Caco-2 (cell line): ENCODE measurements around the gene NUDT16L1. TPM values are rescaled to one million over a fixed set of nuclear protein-coding genes. Genes with fewer than 3 reads are reported as not detected.

ENCODE experiments used
- BruUV-seq: library from RNA; stranded (reverse); fragments of 400-500 nt; replicated peaks from 2 replicates; lab custom pipeline; 2021; lab: Mats Ljungman, UMichigan
- CTCF ChIA-PET: fragments of 300-600 bp; sonication (Branson Sonifier 250); formaldehyde crosslinking; loops from one replicate; lab custom pipeline; 2022; ENCODE audit warnings: antibody characterized with exemption; lab: Charles Lee
- POLR2A ChIA-PET: fragments of 300-600 bp; sonication (Branson Sonifier 250); formaldehyde crosslinking; loops from one replicate; lab custom pipeline; 2022; ENCODE audit warnings: antibody characterized with exemption; lab: Charles Lee
- DNase-seq, 2 experiments: peaks; one replicate each; pipeline versions ENCODE4 v3.0.0 to v3.0.0-alpha.2; 2020 to 2022
- H3K27me3 ChIP-seq: replicated peaks from 2 replicates; pipeline ENCODE4 v1.6.0; 2011; ENCODE audit warnings: low read length; ENCODE audit not compliant: control insufficient read depth, insufficient read depth
- H3K36me3 ChIP-seq: 2 replicates; pipeline ENCODE4 v1.5.1; 2011; ENCODE audit warnings: low read length; ENCODE audit not compliant: control insufficient read depth, insufficient read depth
- H3K4me1 ChIP-seq: fragments of 250-450 bp; sonication (Bioruptor Pico); 2 replicates; pipeline ENCODE4 v1.5.1; 2020; ENCODE audit warnings: mild to moderate bottlenecking
- H3K4me3 ChIP-seq: 2 replicates; pipeline ENCODE4 v1.5.1; 2011; ENCODE audit warnings: low read depth, mild to moderate bottlenecking, control low read depth, low read length
- H3K9me3 ChIP-seq: fragments of 250-450 bp; sonication (Bioruptor Pico); 2 replicates; pipeline ENCODE4 v1.5.1; 2020; ENCODE audit warnings: mild to moderate bottlenecking, moderate library complexity
- H3K27ac Mint-ChIP-seq: one replicate; pipeline ENCODE4 v1.8.0; 2022; ENCODE audit warnings: mixed read lengths; ENCODE audit not compliant: unreplicated experiment
- H3K27me3 Mint-ChIP-seq: one replicate; pipeline ENCODE4 v1.8.0; 2022; ENCODE audit warnings: mixed read lengths; ENCODE audit not compliant: insufficient read depth, unreplicated experiment
- H3K36me3 Mint-ChIP-seq: one replicate; pipeline ENCODE4 v1.8.0; 2022; ENCODE audit warnings: mild to moderate bottlenecking, mixed read lengths; ENCODE audit not compliant: insufficient read depth, unreplicated experiment
- H3K4me1 Mint-ChIP-seq: one replicate; pipeline ENCODE4 v1.8.0; 2022; ENCODE audit warnings: low read depth, mixed read lengths; ENCODE audit not compliant: unreplicated experiment
- H3K4me3 Mint-ChIP-seq: one replicate; pipeline ENCODE4 v1.8.0; 2022; ENCODE audit warnings: mild to moderate bottlenecking, moderate library complexity, mixed read lengths; ENCODE audit not compliant: unreplicated experiment
- H3K9me3 Mint-ChIP-seq: one replicate; pipeline ENCODE4 v1.8.0; 2022; ENCODE audit warnings: mixed read lengths; ENCODE audit not compliant: unreplicated experiment
- CTCF ChIP-seq, 2 experiments: fragments of 200-600 bp in 1 of 2; IDR thresholded peaks; 1 replicate in 1 of 2; 2 replicates in 1 of 2; pipeline versions ENCODE4 v1.5.1 to v1.8.0; 2011 to 2022; ENCODE audit warnings: antibody characterized with exemption in 1 of 2, control low read depth in 1 of 2, inconsistent platforms in 1 of 2, low read depth in 1 of 2, low read length in 1 of 2, mild to moderate bottlenecking in 1 of 2, moderate library complexity in 1 of 2; ENCODE audit not compliant: insufficient read depth in 1 of 2, severe bottlenecking in 1 of 2, unreplicated experiment in 1 of 2
- intact Hi-C: fragments of 100-400 bp; cut with micrococcal nuclease; formaldehyde crosslinking; loops from one replicate; pipeline ENCODE4 v1.10.0; 2022; ENCODE audit not compliant: unreplicated experiment
- total RNA-seq: library from RNA; stranded (reverse); gene quantifications from 2 replicates; pipeline ENCODE4 v1.2.3, GENCODE V29; 2022

NUDT16L1 gene
- total RNA-seq, 1 experiment from 2014 or later: 31.3 TPM

- peaks cover 7% of the 10 kb centered on the region for H3K36me3 ChIP-seq
- ChIA-PET POLR2A (no interaction called here), CTCF (interaction anchor here (0.6 kb wide), 1 partner anchor 16 kb away, joined by 3 read pairs; no protein-coding TSS in a partner anchor)
- H3K4me1 ChIP-seq: no peaks in the 10 kb centered on the region
- H3K9me3 ChIP-seq: no peaks in the 10 kb centered on the region
- BruUV-seq: no TSS peak
- H3K27ac Mint-ChIP-seq: no peak overlapping the region
- TF ChIP-seq CTCF (IDR thresholded peaks at IDR 0.05; ENCODE audit: insufficient read depth in 1 of 2, low read depth in 1 of 2, low read length in 1 of 2, severe bottlenecking in 1 of 2, unreplicated experiment in 1 of 2): no peak
- H3K4me1 Mint-ChIP-seq: no peaks in the 10 kb centered on the region
- no peaks in the 10 kb centered on the region for H3K27me3 Mint-ChIP-seq
- H3K9me3 Mint-ChIP-seq: no peaks in the 10 kb centered on the region
- H3K27me3 ChIP-seq: no peaks in the 10 kb centered on the region
- intact Hi-C loops: no loop called here
- no peak for DNase-seq
- H3K4me3 Mint-ChIP-seq: no peak overlapping the region
- peaks cover 33% of the 10 kb centered on the region for H3K36me3 Mint-ChIP-seq
- no peak overlapping the region for H3K4me3 ChIP-seq
These were observed 12.5 kb upstream of the NUDT16L1 start for GRCh38 chr16:4680673-4681470.

GRCh38 chr16:4681471-4682083 is 11.8 kb upstream of the NUDT16L1 start:
- ChIA-PET CTCF (no interaction called here), POLR2A (no interaction called here)
- no peaks in the 10 kb centered on the region for H3K27me3 Mint-ChIP-seq
- Histone ChIP-seq H3K36me3 (peaks cover 7% of the 10 kb centered on the region), H3K27me3 (no peaks in the 10 kb centered on the region), H3K9me3 (no peaks in the 10 kb centered on the region), H3K4me3 (no peak overlapping the region), H3K4me1 (no peaks in the 10 kb centered on the region)
- TF ChIP-seq CTCF (IDR thresholded peaks at IDR 0.05; ENCODE audit: insufficient read depth in 1 of 2, low read depth in 1 of 2, low read length in 1 of 2, severe bottlenecking in 1 of 2, unreplicated experiment in 1 of 2): no peak
- intact Hi-C loops: no loop called here
- H3K27ac Mint-ChIP-seq: no peak overlapping the region
- BruUV-seq: no TSS peak
- no peaks in the 10 kb centered on the region for H3K4me1 Mint-ChIP-seq
- no peak overlapping the region for H3K4me3 Mint-ChIP-seq
- H3K36me3 Mint-ChIP-seq: peaks cover 28% of the 10 kb centered on the region
- no peaks in the 10 kb centered on the region for H3K9me3 Mint-ChIP-seq
- no peak for DNase-seq

GRCh38 chr16:4682084-4682591 is 11.2 kb upstream of the NUDT16L1 start:
- Mint-ChIP-seq H3K4me1 (no peaks in the 10 kb centered on the region), H3K4me3 (no peak overlapping the region), H3K36me3 (peaks cover 24% of the 10 kb centered on the region), H3K27me3 (no peaks in the 10 kb centered on the region), H3K27ac (no peak overlapping the region), H3K9me3 (no peaks in the 10 kb centered on the region)
- TF ChIP-seq CTCF (IDR thresholded peaks at IDR 0.05; ENCODE audit: insufficient read depth in 1 of 2, low read depth in 1 of 2, low read length in 1 of 2, severe bottlenecking in 1 of 2, unreplicated experiment in 1 of 2): no peak
- ChIA-PET POLR2A (no interaction called here), CTCF (no interaction called here)
- Histone ChIP-seq H3K4me1 (no peaks in the 10 kb centered on the region), H3K9me3 (no peaks in the 10 kb centered on the region), H3K27me3 (no peaks in the 10 kb centered on the region), H3K4me3 (no peak overlapping the region), H3K36me3 (peaks cover 7% of the 10 kb centered on the region)
- DNase-seq: no peak
- BruUV-seq: no TSS peak
- intact Hi-C loops: no loop called here
